Endodermal cell (in vitro differentiated cells): Measurements from ENCODE around the gene ABCB9. TPM values are rescaled to one million over a fixed set of nuclear protein-coding genes. Genes with fewer than 3 reads are reported as not detected.

Experiments
- DNase-seq: peaks from one replicate; pipeline ENCODE4 v3.0.0-alpha.2; 2017
- H3K27ac ChIP-seq: 2 replicates; pipeline ENCODE4 v1.5.1; 2013; ENCODE audit warnings: mild to moderate bottlenecking, low read depth, low read length, moderate library complexity
- H3K27me3 ChIP-seq: 2 replicates; pipeline ENCODE4 v1.6.1; 2013; ENCODE audit warnings: mild to moderate bottlenecking, low read length, moderate library complexity; ENCODE audit not compliant: insufficient read depth, control insufficient read depth, poor library complexity, severe bottlenecking
- H3K36me3 ChIP-seq: 2 replicates; pipeline ENCODE4 v1.7.0; 2013; ENCODE audit warnings: mild to moderate bottlenecking, low read length, moderate library complexity; ENCODE audit not compliant: control insufficient read depth, insufficient read depth
- H3K4me1 ChIP-seq: one replicate; pipeline ENCODE4 v1.7.0; 2013; ENCODE audit warnings: low read length; ENCODE audit not compliant: control insufficient read depth, insufficient read depth
- H3K4me3 ChIP-seq: 2 replicates; pipeline ENCODE4 v1.5.1; 2013; ENCODE audit warnings: mild to moderate bottlenecking, low read length, moderate library complexity
- H3K9ac ChIP-seq: 2 replicates; pipeline ENCODE4 v1.6.1; 2013; ENCODE audit warnings: mild to moderate bottlenecking, low read length, moderate library complexity; ENCODE audit not compliant: poor library complexity, severe bottlenecking; ENCODE audit errors: extremely low read depth
- H3K9me3 ChIP-seq: 2 replicates; pipeline ENCODE4 v1.6.1; 2013; ENCODE audit warnings: mild to moderate bottlenecking, low read length, moderate library complexity; ENCODE audit not compliant: control insufficient read depth
- H3K27ac Mint-ChIP-seq: 2 replicates; pipeline ENCODE4 v1.8.0; 2020; ENCODE audit warnings: mixed read lengths
- H3K27me3 Mint-ChIP-seq: 2 replicates; pipeline ENCODE4 v1.8.0; 2021; ENCODE audit warnings: mild to moderate bottlenecking, mixed read lengths; ENCODE audit not compliant: insufficient read depth
- H3K36me3 Mint-ChIP-seq: 2 replicates; pipeline ENCODE4 v1.8.0; 2020; ENCODE audit warnings: low read depth, mixed read lengths
- H3K4me1 Mint-ChIP-seq: 2 replicates; pipeline ENCODE4 v1.8.0; 2020; ENCODE audit warnings: mixed read lengths
- H3K4me3 Mint-ChIP-seq: 2 replicates; pipeline ENCODE4 v1.8.0; 2020; ENCODE audit warnings: mild to moderate bottlenecking, moderate library complexity, mixed read lengths
- H3K9me3 Mint-ChIP-seq: 2 replicates; pipeline ENCODE4 v1.8.0; 2020; ENCODE audit warnings: mild to moderate bottlenecking, mixed read lengths
- CTCF ChIP-seq: fragments of 200-600 bp; sonication (generic); conservative IDR thresholded peaks from 2 replicates; pipeline ENCODE4 v1.5.0; 2021; ENCODE audit warnings: antibody characterized with exemption, mild to moderate bottlenecking
- WGBS, 2 experiments: methylation state at CpG; one replicate each; pipeline versions ENCODE4 v1.1.5 to v1.1.7; 2013; ENCODE audit warnings: missing lambda C conversion rate in 2 of 2, mixed read lengths in 1 of 2; ENCODE audit not compliant: insufficient coverage in 1 of 2, insufficient read length in 1 of 2; 5-methylcytosine and 5-hydroxymethylcytosine counted together
- total RNA-seq, 2 donors: library from RNA; stranded (reverse); fragmentation: NEBNext Ultra II Directional in 1 of 2; extraction: Animal tissue kit (Norgen Biotek cat#: 25700) in 1 of 2; gene quantifications; 2 replicates in 1 of 2; 3 replicates in 1 of 2; pipeline ENCODE4 v1.2.1, GENCODE V29; 2021

The ABCB9 gene
- total RNA-seq, 2 donors from 2014 or later: 5.4 to 6.0 TPM

DNA sequence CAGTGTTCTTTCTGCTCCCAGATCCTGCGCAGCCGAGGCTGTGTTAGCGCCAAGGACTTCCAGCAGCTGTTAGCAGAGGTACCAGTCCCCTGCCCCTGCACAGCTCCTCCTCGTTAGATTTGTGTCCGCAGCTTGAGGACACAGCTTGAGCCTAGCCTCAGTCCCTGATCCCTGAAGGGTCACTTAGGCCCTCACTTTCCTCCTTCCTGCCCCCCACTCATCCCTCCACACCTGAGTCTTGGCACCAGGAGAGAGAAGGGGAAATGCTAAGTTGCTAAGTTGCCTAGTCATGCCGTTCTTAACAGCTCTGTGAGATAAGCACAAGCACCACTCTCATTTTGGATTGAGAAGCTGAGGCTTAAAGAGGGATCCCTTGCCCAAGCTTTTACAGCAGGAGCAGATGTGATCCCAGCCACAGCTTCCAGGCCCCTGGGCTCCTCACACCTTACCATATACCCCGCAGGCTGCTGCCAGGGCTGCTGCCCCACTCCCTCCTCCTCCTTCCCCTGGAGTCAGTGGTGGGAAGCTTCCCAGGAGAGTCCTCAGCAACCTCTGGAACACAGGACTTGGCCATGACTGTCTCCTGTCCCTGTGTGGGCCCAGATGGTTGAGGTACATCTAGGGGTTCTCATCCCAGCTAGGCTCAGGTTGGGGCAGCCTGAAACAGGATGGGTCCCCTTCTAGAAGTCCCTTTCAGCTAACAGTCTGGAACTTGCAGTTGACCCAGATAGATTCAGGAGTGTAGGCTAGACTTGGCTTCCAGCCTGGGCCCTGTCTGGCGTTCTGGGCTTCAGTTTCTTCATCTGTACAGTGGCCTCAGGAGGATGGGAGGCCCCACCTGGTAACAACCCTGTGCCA is 9.8 kb upstream of the ABCB9 start:
- Histone ChIP-seq H3K9ac (peak overlapping the region; percentile 92), H3K27me3 (no peaks in the 10 kb centered on the region), H3K36me3 (peaks cover 14% of the 10 kb centered on the region), H3K27ac (no peak overlapping the region), H3K4me3 (peak overlapping the region; percentile 92), H3K9me3 (no peaks in the 10 kb centered on the region), H3K4me1 (peaks cover 8% of the 10 kb centered on the region)
- TF ChIP-seq CTCF: no peak
- peak overlapping the region; percentile 98 for H3K27ac Mint-ChIP-seq
- H3K4me1 Mint-ChIP-seq: peaks cover 13% of the 10 kb centered on the region
- no peaks in the 10 kb centered on the region for H3K9me3 Mint-ChIP-seq
- peak; percentile 68 for DNase-seq
- 23 to 37% methylated on average over 6 to 8 of the region's 8 CpGs for WGBS, 2 experiments
- H3K27me3 Mint-ChIP-seq: no peaks in the 10 kb centered on the region
- H3K4me3 Mint-ChIP-seq: peak overlapping the region; percentile 96
- H3K36me3 Mint-ChIP-seq: no peaks in the 10 kb centered on the region

DNA sequence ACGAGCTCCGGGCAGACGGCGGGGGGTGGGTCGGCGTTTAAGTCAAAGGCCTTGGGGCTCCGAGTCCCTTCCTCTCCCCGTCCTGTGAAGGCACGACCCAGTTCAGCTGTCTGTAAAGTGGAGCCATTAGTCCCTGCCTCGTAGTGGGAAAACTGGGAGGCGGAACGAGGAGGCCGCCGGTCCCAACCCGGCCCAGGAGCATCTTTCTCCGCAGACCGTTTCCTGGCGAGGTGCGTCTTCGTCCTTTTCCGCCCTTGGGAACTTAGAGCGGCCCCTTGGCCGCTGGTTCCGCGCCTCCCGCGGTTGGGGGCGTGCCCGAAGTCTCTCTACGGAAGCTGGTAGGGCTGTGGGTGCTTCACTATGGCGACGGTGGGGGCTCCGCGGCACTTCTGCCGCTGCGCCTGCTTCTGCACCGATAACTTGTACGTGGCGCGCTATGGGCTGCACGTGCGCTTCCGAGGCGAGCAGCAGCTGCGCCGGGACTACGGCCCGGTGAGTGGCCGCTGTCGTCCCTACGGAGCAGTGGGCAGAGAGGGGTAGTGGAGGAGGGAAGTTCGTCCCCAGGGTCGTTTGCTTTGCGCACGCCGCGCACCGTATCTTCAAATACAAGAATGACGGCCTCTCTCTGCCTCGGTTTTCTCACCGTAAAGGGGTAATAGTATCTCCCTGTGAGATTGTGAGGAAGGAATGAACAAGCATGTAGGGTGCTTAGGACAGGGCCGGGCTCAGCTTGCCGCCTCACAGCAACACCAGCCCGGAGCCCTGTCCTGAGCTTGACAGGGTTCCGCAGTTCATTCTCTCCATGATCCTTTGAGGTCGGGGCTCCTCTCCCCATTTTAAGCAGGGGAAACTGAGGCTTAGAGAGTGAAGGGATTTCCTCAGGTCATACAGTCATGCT is 8.9 kb upstream of the ABCB9 start, which contains the start of gene OGFOD2:
TSS of gene OGFOD2 (plus strand) at position 353 of the 898 bp plus-strand sequence. CDS start at position 361, 8 bp downstream.
- peak within 1 kb of the TSS; percentile 92 for H3K4me3 ChIP-seq
- peak within 1 kb of the TSS; percentile 96 for H3K4me3 Mint-ChIP-seq
- peak within 1 kb of the TSS; percentile 96 for H3K27ac ChIP-seq
- H3K4me1 ChIP-seq: peaks cover 8% of the 10 kb centered on the region
- peak within 1 kb of the TSS; percentile 92 for H3K9ac ChIP-seq
- H3K27me3 Mint-ChIP-seq: no peaks in the 10 kb centered on the region
- H3K9me3 Mint-ChIP-seq: no peaks in the 10 kb centered on the region
- peaks cover 14% of the 10 kb centered on the region for H3K36me3 ChIP-seq
- 0 to 1% methylated on average over 22 to 66 of the region's 66 CpGs for WGBS, 2 experiments
- no peaks in the 10 kb centered on the region for H3K36me3 Mint-ChIP-seq
- no peaks in the 10 kb centered on the region for H3K27me3 ChIP-seq
- H3K9me3 ChIP-seq: no peaks in the 10 kb centered on the region
- peak; percentile 98 for DNase-seq
- no peak for TF ChIP-seq CTCF
- peaks cover 13% of the 10 kb centered on the region for H3K4me1 Mint-ChIP-seq
- peak within 1 kb of the TSS; percentile 98 for H3K27ac Mint-ChIP-seq

DNA sequence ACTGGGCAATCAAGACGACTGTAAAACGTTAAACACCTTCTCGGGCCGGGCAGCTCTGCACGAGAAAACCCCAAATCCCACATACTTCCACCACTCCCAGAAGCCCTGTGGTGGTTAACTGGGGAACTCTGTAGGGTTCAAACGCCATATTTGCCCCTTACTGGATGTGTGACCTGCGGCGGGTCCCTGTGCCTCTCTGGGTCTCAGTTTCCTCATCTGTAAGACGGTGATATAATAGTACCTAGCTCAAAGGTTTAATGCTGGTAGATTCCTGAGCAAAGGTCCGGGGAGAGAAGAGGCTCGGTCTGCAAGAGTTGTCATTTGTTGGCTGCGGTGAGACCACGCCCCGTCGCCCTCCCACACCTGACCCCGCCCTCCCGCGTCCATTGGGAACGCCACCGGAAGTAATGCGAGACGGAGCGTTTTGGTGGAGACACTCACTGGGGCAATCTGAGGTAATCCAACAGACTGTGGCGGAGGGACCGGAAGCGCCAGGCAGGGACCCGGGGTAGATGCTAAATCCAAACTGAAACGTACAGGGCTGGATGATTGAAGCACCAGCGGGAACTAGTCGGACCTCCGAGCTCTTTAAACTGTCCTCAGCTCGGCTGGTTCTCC is 8.1 kb upstream of the ABCB9 start:
- no peak for TF ChIP-seq CTCF
- Mint-ChIP-seq H3K9me3 (no peaks in the 10 kb centered on the region), H3K4me3 (peak overlapping the region; percentile 96), H3K27ac (peak overlapping the region; percentile 98), H3K27me3 (no peaks in the 10 kb centered on the region), H3K4me1 (peaks cover 13% of the 10 kb centered on the region), H3K36me3 (no peaks in the 10 kb centered on the region)
- 0 to 1% methylated on average over 22 to 32 of the region's 32 CpGs for WGBS, 2 experiments
- H3K9me3 ChIP-seq: no peaks in the 10 kb centered on the region
- H3K9ac ChIP-seq: peak overlapping the region; percentile 92
- peak overlapping the region; percentile 92 for H3K4me3 ChIP-seq
- H3K36me3 ChIP-seq: peaks cover 14% of the 10 kb centered on the region
- H3K27ac ChIP-seq: peak overlapping the region; percentile 96
- no peaks in the 10 kb centered on the region for H3K27me3 ChIP-seq
- peaks cover 3% of the 10 kb centered on the region for H3K4me1 ChIP-seq
- DNase-seq: peak; percentile 100
